Measurements from ENCODE around the gene TNNI3. TPM values are rescaled to one million over a fixed set of nuclear protein-coding genes. Genes with fewer than 3 reads are reported as not detected.
"Not testable (repeated sequence)": the region's sequence is repeated elsewhere in the genome, so short reads cannot be mapped to it uniquely, and the experiment has no call there.

The TNNI3 gene
- total RNA-seq, 1 donor from 2014 or later, result 0.41 TPM

DNA sequence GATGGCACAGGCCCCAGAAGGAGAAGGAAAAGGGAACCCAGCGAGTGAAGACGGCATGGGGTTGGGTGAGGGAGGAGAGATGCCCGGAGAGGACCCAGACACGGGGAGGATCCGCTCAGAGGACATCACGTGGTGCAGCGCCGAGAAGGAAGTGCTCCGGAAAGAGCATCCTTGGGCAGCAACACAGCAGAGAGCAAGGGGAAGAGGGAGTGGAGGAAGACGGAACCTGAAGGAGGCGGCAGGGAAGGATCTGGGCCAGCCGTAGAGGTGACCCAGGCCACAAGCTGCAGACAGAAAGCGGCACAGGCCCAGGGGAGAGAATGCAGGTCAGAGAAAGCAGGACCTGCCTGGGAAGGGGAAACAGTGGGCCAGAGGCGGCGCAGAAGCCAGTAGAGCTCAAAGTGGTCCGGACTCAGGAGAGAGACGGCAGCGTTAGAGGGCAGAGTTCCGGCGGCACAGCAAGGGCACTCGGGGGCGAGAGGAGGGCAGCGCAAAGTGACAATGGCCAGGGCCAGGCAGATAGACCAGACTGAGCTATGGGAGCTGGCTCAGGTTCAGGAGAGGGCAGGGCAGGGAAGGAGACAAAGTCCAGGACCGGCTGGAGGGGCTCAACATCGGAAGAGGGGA is 41.2 kb downstream of the TNNI3 start:
- DNase-seq (ENCODE audit: low spot score in 2 of 2), result peak; percentile 81 to 84
- FAIRE-seq, result no peak

DNA sequence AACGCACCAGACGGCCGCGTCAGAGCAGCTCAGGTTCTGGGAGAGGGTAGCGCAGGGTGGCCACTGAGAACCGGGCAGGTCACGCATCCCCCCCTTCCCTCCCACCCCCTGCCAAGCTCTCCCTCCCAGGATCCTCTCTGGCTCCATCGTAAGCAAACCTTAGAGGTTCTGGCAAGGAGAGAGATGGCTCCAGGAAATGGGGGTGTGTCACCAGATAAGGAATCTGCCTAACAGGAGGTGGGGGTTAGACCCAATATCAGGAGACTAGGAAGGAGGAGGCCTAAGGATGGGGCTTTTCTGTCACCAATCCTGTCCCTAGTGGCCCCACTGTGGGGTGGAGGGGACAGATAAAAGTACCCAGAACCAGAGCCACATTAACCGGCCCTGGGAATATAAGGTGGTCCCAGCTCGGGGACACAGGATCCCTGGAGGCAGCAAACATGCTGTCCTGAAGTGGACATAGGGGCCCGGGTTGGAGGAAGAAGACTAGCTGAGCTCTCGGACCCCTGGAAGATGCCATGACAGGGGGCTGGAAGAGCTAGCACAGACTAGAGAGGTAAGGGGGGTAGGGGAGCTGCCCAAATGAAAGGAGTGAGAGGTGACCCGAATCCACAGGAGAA is 42.0 kb downstream of the TNNI3 start:
- no peak for FAIRE-seq
- DNase-seq (ENCODE audit: low spot score in 2 of 2), result no peak

DNA sequence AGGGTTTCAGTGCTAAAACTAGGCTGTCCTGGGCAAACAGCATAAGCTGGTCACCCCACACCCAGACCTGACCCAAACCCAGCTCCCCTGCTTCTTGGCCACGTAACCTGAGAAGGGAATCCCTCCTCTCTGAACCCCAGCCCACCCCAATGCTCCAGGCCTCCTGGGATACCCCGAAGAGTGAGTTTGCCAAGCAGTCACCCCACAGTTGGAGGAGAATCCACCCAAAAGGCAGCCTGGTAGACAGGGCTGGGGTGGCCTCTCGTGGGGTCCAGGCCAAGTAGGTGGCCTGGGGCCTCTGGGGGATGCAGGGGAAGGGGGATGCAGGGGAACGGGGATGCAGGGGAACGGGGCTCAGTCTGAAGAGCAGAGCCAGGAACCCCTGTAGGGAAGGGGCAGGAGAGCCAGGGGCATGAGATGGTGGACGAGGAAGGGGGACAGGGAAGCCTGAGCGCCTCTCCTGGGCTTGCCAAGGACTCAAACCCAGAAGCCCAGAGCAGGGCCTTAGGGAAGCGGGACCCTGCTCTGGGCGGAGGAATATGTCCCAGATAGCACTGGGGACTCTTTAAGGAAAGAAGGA is 42.9 kb downstream of the TNNI3 start:
- FAIRE-seq (no peak), DNase-seq (ENCODE audit: low spot score in 2 of 2) (no peak)

DNA sequence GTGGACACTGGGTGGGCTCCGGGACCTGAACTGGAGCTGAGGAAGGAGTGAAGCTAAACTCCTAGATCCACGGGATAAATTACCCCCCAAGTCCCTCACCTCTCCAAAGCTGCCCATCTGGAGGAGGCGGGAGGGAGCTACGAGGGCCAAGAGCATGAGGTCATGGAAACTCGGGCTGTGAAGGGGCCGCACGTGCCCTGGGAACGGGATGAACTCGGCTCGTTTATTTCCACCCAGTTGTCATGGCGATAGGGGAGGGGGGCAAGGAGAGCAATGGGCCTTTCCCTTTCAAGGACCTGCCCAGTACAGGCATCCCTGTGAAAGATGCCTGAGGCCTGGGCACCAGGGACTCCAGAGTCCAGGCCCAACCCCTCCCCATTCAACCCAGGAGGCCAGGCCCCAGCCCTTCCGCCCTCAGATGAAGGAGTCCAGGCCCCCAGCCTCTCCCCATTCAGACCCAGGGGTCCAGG is 43.9 kb downstream of the TNNI3 start:
- FAIRE-seq (no peak), DNase-seq (ENCODE audit: low spot score in 2 of 2) (peak; percentile 60 to 85)

DNA sequence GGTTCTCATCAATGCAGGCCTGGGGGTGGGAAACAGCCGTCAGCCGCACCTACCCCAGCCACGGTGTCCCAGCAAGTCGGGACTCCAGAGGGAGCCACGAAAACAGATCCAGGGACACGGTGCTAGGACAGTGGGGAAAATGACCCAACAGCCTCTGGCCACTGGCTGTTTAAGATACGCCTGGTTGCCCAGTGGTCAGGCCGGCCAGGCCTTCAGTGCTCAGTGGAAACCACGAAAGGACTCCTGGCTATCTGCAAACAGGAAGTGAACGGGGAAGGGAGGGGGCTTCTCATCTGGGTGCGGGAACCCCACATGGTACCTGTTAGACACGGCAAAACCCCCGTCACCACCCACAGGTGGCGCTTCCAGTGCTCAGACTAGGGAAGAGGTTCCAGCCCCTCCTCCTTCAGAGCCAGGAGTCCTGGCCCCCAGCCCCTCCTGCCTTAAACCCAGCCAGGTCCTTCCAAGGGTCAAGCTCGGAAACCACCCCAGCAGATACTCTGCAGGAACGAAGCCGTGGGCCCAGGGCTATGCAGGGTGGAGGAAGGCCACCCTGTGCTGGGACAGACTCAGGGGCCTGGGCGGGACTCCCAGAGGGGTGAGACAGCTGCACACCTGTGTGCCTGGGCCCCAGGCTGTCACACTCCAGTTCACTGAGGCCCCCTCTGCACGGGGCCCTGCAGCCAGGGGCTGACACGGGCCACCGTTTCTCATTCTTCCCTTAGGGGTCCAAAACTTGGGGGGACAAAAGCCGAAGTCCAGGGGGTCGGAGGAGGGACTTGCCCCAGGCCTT is 44.6 kb downstream of the TNNI3 start:
- no peak for DNase-seq (ENCODE audit: low spot score in 2 of 2)
- FAIRE-seq, result no peak

DNA sequence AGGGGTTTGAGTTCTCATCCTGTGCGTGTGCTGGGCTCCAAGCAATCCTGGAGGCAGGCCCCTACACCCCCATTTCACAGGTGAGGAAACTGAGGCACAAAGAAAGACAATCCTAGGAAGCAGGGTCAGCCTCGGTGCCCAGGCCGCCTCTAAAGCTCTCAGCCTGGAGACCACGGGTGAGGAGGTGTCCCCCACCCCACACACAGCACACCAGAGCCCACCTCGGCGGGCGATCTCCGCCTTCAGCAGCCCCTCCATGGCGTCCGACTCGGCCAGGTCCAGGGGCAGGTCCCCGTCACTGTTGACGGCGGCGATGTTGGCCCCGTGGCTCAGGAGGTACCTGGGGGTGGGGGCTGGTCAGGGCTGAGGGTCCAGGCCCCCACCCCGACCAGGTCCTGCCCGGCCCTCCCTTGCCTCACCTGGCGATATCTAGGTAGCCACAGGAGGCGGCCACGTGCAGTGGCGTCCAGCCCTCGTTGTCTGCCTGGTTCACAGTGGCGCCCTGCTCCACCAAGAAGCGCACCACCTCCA is 45.2 kb downstream of the TNNI3 start:
- FAIRE-seq (no peak), DNase-seq (ENCODE audit: low spot score in 2 of 2) (no peak)

DNA sequence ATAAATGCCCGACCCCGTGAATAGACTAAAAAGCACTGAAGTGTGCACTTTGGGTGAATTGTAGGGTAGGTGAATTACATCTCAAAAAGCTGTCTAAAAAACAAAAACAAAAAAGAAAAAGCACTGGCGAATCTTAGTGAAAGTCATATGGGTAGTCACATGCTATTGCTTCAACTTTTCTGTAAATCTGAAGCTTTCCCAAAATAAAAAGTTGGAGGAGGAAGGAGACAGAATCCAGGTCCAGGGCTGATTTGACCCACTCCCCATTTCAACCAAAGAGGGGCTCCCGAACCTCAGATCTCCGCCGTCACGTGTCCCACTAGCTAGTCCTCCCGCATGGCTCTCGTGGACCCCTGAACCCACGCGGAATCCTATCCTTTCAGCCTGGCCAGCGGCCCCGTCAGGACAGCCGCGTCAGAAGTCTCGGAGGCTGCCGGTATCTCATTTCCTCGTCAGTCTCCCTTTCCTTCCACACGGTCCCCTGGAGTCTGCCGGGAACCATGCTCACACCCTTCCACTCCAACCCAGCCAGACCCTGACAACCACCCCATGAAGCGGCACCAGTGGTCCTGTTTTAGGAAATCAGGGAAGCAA is 46.2 kb downstream of the TNNI3 start:
- no peak for DNase-seq (ENCODE audit: low spot score in 2 of 2)
- no peak for FAIRE-seq

DNA sequence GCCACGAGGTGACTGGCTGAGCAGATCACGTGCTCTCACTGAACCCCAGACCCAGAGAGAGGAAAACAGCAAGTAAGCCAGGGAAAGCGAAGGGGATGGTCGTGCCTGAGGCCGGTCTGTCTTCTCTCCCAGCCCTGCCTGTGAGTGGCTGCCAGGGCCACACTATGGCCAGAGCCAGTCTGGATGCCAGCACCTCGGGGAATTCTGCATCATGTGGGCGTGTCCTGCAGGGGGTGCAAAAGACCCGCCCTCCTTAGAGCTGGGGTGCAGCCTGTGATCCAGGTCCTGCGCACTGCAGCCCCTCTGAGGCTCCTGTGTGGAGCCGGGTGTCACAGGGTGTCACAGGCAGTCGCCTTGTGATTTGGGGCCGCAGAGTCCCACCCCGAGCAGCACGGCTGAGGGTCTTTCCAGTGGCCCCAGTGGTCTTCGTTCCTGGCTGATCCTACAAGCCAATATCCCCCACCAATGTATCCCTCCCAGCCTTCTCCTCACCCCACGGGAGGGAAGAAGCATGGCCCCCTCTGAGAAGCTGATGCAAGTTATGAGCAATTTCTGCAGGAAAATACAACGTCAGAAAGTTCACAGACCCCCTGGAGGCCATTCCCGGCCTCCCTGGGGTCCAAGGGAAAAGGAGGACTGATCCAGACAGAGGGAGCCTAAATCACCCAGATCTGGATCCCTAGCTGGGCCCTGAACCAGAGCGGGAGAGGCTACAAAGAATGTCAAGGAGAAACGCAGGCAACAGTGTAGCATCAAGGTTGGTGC is 47.8 kb downstream of the TNNI3 start:
- FAIRE-seq (no peak), DNase-seq (ENCODE audit: low spot score in 2 of 2) (no peak)

DNA sequence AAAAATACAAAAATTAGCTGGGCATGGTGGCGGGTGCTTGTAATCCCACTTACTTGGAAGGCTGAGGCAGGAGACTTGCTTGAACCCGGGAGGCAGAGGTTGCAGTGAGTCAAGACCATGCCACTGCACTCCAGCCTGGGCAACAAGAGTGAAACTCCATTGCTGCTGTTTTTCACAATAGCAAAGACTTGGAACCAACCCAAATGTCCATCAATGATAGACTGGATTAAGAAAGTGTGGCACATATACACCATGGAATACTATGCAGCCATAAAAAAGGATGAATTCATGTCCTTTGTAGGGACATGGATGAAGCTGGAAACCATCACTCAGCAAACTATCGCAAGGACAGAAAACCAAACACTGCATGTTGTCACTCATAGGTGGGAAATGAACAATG is 50.3 kb downstream of the TNNI3 start:
- DNase-seq (ENCODE audit: low spot score in 2 of 2), result not testable (repeated sequence)

DNA sequence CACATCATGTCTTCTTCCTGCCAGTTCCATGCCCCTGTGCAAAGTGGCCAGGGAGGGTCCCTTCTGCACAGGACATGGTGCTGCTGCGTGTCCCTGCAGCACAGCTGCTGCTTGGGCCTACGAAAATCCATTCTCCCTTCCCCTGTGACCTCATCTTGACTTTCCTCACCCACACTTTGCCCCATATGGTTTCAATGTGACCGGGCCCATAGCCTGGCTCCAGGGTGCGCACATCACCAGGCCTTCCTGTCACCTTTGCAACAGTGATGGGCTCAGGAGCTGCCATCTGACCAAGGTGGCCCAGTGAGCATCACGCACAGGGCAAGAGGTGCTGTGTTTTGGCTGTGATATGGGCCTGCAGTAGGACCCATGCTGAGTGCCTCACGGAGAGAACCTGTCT is 50.9 kb downstream of the TNNI3 start:
- FAIRE-seq, result no peak
- DNase-seq (ENCODE audit: low spot score in 2 of 2), result no peak

More for the DNA sequence above, 50.3 kb downstream of the TNNI3 start:
- FAIRE-seq, result not testable (repeated sequence)

DNA sequence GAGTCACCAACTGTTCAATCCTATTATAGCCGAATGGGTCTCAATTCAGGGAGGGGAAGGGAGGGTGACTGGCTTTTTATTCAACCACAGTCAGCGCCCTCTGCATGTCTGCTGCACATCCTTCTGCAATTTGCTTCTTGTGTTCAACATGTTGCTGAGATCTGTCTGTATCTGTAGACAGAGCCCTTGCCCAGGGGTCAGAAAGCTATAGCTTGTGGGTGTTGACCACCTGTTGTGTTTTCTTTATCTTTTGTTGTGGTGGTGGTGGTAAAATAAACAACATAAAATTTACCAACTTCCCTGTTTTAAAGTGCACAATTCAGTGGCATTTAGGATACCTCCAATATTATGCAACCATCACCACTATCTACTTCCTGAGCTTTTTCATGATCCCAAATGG is 52.3 kb downstream of the TNNI3 start:
- DNase-seq (ENCODE audit: low spot score in 2 of 2) (no peak), FAIRE-seq (no peak)

DNA sequence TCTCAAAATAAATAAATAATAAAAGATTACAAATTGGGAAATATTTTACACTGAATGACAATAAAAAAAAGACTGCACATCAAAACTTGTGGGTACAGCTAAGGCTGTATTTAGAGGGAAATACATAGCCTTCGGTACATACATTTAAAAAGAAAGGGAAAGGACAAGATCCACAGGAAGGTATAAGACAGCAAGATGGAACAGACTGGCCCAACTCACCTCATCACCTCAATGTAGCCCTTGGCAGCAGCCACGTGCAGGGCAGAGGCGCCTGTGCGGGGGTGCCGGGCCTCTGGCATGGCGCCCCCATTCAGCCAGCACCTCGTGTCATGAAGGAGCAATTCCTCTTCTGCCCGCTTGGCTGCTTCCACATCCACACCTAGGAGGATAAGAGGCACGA is 54.3 kb downstream of the TNNI3 start:
- no peak for FAIRE-seq
- no peak for DNase-seq (ENCODE audit: low spot score in 2 of 2)

Small RNA genes lying within 50 kb of the gene (small RNA-seq; reads per million reads assigned to genes)
- gene MIR7975 (not detected), gene RF01210 (not detected)

Other genes with a start within 250 kb of the TNNI3 start
- gene NLRP7, start 210.2 kb downstream of the TNNI3 start, total RNA-seq, result 0.82 TPM
- 13.5 TPM for gene NLRP2, start 191.4 kb downstream of the TNNI3 start, total RNA-seq
- under 0.01 TPM for gene GP6, start 119.5 kb downstream of the TNNI3 start, total RNA-seq
- gene RDH13, start 94.6 kb downstream of the TNNI3 start, total RNA-seq, result 14.3 TPM
- 2.9 TPM for gene EPS8L1, start 81.9 kb downstream of the TNNI3 start, total RNA-seq
- 16.7 TPM for gene PPP1R12C, start 40.1 kb downstream of the TNNI3 start, total RNA-seq
- gene TNNT1, start 8.5 kb downstream of the TNNI3 start, total RNA-seq, result 2.4 TPM
- gene DNAAF3, start 8.9 kb upstream of the TNNI3 start, total RNA-seq, result not detected
- 33.0 TPM for gene SYT5, start 22.6 kb upstream of the TNNI3 start, total RNA-seq
- 0.41 TPM for gene PTPRH, start 51.8 kb upstream of the TNNI3 start, total RNA-seq
- 0.82 TPM for gene TMEM86B, start 71.0 kb upstream of the TNNI3 start, total RNA-seq
- 11.0 TPM for gene PPP6R1, start 101.3 kb upstream of the TNNI3 start, total RNA-seq
- gene HSPBP1, start 122.4 kb upstream of the TNNI3 start, total RNA-seq, result 28.9 TPM
- gene BRSK1, start 126.3 kb upstream of the TNNI3 start, total RNA-seq, result 81.1 TPM
- not detected for gene TMEM150B, start 167.6 kb upstream of the TNNI3 start, total RNA-seq
- gene KMT5C, start 182.1 kb upstream of the TNNI3 start, total RNA-seq, result 5.7 TPM
- under 0.01 TPM for gene COX6B2, start 197.0 kb upstream of the TNNI3 start, total RNA-seq
- not detected for gene GARIN5B, start 205.5 kb upstream of the TNNI3 start, total RNA-seq
- 0.41 TPM for gene IL11, start 212.7 kb upstream of the TNNI3 start, total RNA-seq
- not detected for gene TMEM190, start 219.1 kb upstream of the TNNI3 start, total RNA-seq
- gene TMEM238, start 226.6 kb upstream of the TNNI3 start, total RNA-seq, result 0.41 TPM
- 112 TPM for gene RPL28, start 228.2 kb upstream of the TNNI3 start, total RNA-seq

All from frontal cortex (tissue), 4 donors.